Neutrophil (primary cell): ENCODE data around the gene NDUFA3.
A peak's percentile ranks its signal among the peaks of the same experiment; 100 is the strongest.
"Not testable (repeated sequence)": the region's sequence is repeated elsewhere in the genome, so short reads cannot be mapped to it uniquely, and the experiment has no call there.

Source experiments
- H3K27ac ChIP-seq: fragments of 200-600 bp; sonication (generic); 2 replicates; pipeline ENCODE4 v1.5.1; 2016; ENCODE audit warnings: mild to moderate bottlenecking, moderate library complexity
- H3K27me3 ChIP-seq: fragments of 200-600 bp; sonication (generic); 2 replicates; pipeline ENCODE4 v1.6.0; 2016; ENCODE audit warnings: mild to moderate bottlenecking
- H3K36me3 ChIP-seq: fragments of 200-600 bp; sonication (generic); 2 replicates; pipeline ENCODE4 v1.5.1; 2017
- H3K4me1 ChIP-seq, 2 experiments: fragments of 200-600 bp in 1 of 2; sonication (generic) in 1 of 2; 1 replicate in 1 of 2; 2 replicates in 1 of 2; pipeline versions ENCODE4 v1.5.1 to v1.6.1; 2013 to 2016; ENCODE audit warnings: low read depth in 1 of 2, low read length in 1 of 2, mild to moderate bottlenecking in 1 of 2, moderate library complexity in 1 of 2; ENCODE audit not compliant: control insufficient read depth in 1 of 2, insufficient read depth in 1 of 2
- H3K4me3 ChIP-seq, 2 experiments: fragments of 200-600 bp in 1 of 2; sonication (generic) in 1 of 2; 1 replicate in 1 of 2; 2 replicates in 1 of 2; pipeline ENCODE4 v1.5.1; 2013 to 2016; ENCODE audit warnings: low read depth in 1 of 2, low read length in 1 of 2, mild to moderate bottlenecking in 1 of 2, moderate library complexity in 1 of 2
- H3K9me3 ChIP-seq: fragments of 200-600 bp; sonication (generic); 2 replicates; pipeline ENCODE4 v1.5.1; 2016
- CTCF ChIP-seq: fragments of 200-600 bp; sonication (generic); IDR thresholded peaks from 2 replicates; pipeline ENCODE4 v1.5.1; 2016; ENCODE audit warnings: antibody characterized with exemption

The NDUFA3 gene

DNA sequence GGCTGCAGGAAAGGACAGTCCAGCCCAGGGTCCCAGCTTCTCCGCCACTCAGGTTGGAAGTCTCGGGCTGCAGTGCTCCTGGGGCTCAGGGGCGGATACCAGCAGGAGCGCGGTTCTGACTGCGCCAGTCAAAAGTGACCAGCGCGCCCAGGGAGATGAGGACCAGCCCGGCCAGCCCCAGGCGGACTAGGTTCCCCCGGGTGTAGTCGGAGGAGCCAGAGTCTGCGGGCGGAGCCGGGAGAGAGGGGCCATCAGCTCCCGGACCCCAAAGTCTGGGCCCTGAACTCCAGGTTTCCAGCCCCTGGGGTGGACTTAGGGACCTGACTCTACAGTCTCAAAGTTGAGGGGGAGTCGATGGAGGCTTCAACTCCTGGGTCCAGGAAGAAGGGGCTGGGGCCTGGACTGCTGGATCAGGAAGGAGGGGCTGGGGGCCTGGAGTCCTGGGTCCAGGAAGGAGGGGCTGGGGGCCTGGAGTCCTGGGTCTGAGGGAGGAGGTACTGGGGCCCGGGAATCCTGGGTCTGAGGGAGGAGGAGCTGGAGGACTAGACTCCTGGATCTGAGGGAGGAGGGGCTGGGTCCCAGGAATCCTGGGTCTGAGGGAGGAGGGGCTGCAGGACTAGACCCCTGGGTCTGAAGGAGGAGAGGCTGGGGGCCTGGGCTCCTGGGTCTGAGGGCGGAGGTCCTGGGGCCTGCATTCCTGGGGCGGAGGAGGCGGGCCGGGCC lies 7.4 kb upstream of the NDUFA3 start:
- peak overlapping the region; percentile 88 for H3K27ac ChIP-seq
- TF ChIP-seq CTCF, result no peak
- peaks cover 57 to 63% of the 10 kb centered on the region in 2 experiments for H3K4me1 ChIP-seq
- no peaks in the 10 kb centered on the region for H3K27me3 ChIP-seq
- H3K9me3 ChIP-seq, result no peaks in the 10 kb centered on the region
- H3K36me3 ChIP-seq, result peaks cover 25% of the 10 kb centered on the region
- H3K4me3 ChIP-seq, result peak overlapping the region; percentile 33 to 78

- not testable (repeated sequence) for H3K27me3 ChIP-seq, H3K9me3 ChIP-seq
- H3K27ac ChIP-seq, result peak overlapping the region; percentile 88
- peaks cover 25% of the 10 kb centered on the region for H3K36me3 ChIP-seq
- peaks cover 64 to 71% of the 10 kb centered on the region in 2 experiments for H3K4me1 ChIP-seq
- peak overlapping the region; percentile 33 to 78 for H3K4me3 ChIP-seq
Observed at GRCh38 chr19:54095859-54096616, 6.6 kb upstream of the NDUFA3 start.

DNA sequence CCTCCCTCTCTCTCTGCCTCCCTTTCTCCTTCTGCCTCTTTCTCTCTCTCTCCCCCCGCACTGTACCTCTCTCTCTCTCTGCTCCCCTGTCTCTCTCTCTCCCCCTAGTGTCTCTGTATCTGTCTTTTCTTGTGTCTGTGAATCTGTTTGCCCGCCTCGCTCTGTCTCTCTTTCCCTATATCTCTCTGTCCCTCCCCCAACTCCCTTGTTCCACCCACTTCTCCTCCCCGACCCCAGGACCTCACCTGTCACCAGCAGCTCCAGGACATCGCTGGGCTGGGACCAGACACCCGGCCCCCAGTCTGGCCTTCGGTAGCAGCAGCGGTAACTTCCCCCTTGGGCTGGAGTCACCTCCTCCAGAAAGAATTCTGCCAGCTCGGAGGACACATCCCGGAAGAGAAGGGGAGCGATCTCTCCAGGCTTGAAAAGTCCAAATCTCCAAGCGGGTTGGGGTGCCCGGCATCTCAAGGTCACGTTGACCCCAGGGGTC lies 6.0 kb upstream of the NDUFA3 start:
- Histone ChIP-seq H3K4me1 (peaks cover 70 to 77% of the 10 kb centered on the region in 2 experiments), H3K9me3 (no peaks in the 10 kb centered on the region), H3K27ac (peak overlapping the region; percentile 88), H3K36me3 (peaks cover 25% of the 10 kb centered on the region), H3K27me3 (no peaks in the 10 kb centered on the region), H3K4me3 (peak overlapping the region; percentile 33 to 78)
- no peak for TF ChIP-seq CTCF

DNA sequence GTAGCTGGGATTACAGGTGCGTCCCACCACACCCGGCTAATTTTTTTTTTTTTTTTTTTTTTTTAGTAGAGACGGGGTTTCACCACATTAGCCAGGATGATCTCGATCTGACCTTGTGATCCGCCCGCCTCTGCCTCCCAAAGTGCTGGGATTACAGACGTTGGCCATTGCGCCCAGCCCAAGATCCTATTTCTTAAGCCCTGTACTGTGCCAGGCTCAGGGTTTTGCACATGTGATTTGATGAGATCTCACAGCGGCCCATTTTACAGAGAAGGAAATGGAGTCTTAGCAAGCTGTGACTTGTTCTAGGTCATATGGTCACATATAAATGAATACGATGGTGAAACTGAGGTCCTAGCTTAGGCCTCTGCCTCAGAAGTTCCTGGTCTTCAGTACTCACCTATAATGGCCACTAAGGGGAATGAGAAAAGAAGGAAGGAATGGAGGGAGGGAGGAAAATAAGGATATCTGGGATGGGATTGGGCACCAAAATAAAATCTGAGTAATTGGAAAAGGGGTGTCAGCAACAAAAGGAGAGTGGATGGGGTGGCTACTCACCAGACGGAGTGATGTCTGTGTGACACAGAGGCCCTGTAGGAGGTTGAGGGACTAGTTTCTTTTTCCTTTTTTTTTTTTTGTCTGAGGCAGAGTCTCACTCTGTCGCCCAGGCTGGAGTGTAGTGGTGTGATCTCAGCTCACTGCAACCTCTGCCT lies 3.3 kb upstream of the NDUFA3 start:
- peak overlapping the region; percentile 78 to 87 for H3K4me3 ChIP-seq
- H3K27me3 ChIP-seq, result no peaks in the 10 kb centered on the region
- TF ChIP-seq CTCF, result no peak
- H3K27ac ChIP-seq, result peak overlapping the region; percentile 96
- H3K9me3 ChIP-seq, result no peaks in the 10 kb centered on the region
- H3K4me1 ChIP-seq, result peaks cover 85 to 87% of the 10 kb centered on the region in 2 experiments
- peaks cover 16% of the 10 kb centered on the region for H3K36me3 ChIP-seq

GRCh38 chr19:54099903-54100255 lies 2.8 kb upstream of the NDUFA3 start:
- H3K36me3 ChIP-seq, result peaks cover 11% of the 10 kb centered on the region
- peaks cover 82 to 84% of the 10 kb centered on the region in 2 experiments for H3K4me1 ChIP-seq

GRCh38 chr19:54100561-54100960 lies 2.1 kb upstream of the NDUFA3 start, which contains the start of gene OSCAR:
Gene OSCAR, minus strand, starts transcription at chr19:54100803. Its CDS starts 11 bp downstream, at chr19:54100792.
- Histone ChIP-seq H3K27me3 (no peaks in the 10 kb centered on the region), H3K36me3 (peaks cover 7% of the 10 kb centered on the region), H3K4me3 (peak within 1 kb of the TSS; percentile 78 to 87), H3K4me1 (peaks cover 75 to 78% of the 10 kb centered on the region in 2 experiments), H3K9me3 (no peaks in the 10 kb centered on the region), H3K27ac (peak within 1 kb of the TSS; percentile 96)
- no peak for TF ChIP-seq CTCF

More at GRCh38 chr19:54099903-54100255, 2.8 kb upstream of the NDUFA3 start:
- peak overlapping the region; percentile 78 to 87 for H3K4me3 ChIP-seq
- not testable (repeated sequence) for H3K9me3 ChIP-seq, H3K27me3 ChIP-seq
- peak overlapping the region; percentile 96 for H3K27ac ChIP-seq
